HL-60 (cell line): ENCODE results near the gene TSSK2.

Experiments
- GABPA ChIP-seq: IDR thresholded peaks from 2 replicates; pipeline ENCODE4 v1.6.1; 2012; ENCODE audit warnings: low read depth
- POLR2AphosphoS5 ChIP-seq: IDR thresholded peaks from 2 replicates; pipeline ENCODE4 v1.6.1; 2012; ENCODE audit warnings: low read depth
- TF ChIP-seq, protein P1 (sequence below): IDR thresholded peaks from one replicate; pipeline ENCODE4 v1.5.1; 2011; ENCODE audit warnings: low read length, control low read depth, inconsistent platforms; ENCODE audit not compliant: insufficient read depth
- TF ChIP-seq, protein P2 (sequence below): IDR thresholded peaks from 2 replicates; pipeline ENCODE4 v1.6.1; 2012; ENCODE audit warnings: low read depth; ENCODE audit not compliant: insufficient replicate concordance

DNA sequence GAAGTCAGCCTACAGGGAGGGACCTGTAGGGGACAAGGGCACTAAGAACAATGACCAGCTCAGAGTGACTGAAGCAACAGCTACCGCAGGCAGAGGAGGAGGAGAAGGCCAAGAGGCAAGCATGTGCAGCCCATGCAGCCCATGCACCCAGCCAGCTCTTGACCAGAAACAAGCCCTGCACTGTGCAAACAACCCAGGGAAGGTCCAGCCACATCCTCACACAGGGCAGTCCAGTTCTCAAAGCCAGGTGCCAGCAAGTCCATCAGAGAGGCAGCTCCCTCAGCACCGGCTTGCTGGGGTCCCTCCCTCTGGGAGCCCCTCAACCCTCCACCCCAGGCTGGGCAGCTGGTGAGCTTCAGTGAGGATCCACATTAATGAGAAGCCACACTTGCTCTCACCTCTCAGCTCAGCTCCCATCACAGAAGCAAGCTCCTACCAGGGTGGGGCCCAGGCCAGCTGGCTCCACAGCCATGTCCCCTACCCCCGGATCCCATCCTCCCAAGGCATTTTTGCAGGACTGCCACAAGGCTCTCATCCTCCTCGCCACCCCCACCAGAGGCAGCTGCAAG is 16.0 kb upstream of the TSSK2 start:
- TF ChIP-seq, protein P1, sequence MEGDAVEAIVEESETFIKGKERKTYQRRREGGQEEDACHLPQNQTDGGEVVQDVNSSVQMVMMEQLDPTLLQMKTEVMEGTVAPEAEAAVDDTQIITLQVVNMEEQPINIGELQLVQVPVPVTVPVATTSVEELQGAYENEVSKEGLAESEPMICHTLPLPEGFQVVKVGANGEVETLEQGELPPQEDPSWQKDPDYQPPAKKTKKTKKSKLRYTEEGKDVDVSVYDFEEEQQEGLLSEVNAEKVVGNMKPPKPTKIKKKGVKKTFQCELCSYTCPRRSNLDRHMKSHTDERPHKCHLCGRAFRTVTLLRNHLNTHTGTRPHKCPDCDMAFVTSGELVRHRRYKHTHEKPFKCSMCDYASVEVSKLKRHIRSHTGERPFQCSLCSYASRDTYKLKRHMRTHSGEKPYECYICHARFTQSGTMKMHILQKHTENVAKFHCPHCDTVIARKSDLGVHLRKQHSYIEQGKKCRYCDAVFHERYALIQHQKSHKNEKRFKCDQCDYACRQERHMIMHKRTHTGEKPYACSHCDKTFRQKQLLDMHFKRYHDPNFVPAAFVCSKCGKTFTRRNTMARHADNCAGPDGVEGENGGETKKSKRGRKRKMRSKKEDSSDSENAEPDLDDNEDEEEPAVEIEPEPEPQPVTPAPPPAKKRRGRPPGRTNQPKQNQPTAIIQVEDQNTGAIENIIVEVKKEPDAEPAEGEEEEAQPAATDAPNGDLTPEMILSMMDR = no peak
- TF ChIP-seq, protein P2, sequence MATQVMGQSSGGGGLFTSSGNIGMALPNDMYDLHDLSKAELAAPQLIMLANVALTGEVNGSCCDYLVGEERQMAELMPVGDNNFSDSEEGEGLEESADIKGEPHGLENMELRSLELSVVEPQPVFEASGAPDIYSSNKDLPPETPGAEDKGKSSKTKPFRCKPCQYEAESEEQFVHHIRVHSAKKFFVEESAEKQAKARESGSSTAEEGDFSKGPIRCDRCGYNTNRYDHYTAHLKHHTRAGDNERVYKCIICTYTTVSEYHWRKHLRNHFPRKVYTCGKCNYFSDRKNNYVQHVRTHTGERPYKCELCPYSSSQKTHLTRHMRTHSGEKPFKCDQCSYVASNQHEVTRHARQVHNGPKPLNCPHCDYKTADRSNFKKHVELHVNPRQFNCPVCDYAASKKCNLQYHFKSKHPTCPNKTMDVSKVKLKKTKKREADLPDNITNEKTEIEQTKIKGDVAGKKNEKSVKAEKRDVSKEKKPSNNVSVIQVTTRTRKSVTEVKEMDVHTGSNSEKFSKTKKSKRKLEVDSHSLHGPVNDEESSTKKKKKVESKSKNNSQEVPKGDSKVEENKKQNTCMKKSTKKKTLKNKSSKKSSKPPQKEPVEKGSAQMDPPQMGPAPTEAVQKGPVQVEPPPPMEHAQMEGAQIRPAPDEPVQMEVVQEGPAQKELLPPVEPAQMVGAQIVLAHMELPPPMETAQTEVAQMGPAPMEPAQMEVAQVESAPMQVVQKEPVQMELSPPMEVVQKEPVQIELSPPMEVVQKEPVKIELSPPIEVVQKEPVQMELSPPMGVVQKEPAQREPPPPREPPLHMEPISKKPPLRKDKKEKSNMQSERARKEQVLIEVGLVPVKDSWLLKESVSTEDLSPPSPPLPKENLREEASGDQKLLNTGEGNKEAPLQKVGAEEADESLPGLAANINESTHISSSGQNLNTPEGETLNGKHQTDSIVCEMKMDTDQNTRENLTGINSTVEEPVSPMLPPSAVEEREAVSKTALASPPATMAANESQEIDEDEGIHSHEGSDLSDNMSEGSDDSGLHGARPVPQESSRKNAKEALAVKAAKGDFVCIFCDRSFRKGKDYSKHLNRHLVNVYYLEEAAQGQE = no peak
- TF ChIP-seq GABPA (no peak), POLR2AphosphoS5 (no peak)
